Sigmoid colon (tissue), 4 donors: ENCODE measurements around the gene TADA3.

Experiments used
- EP300 ChIP-seq, 4 donors: sonication (generic); formaldehyde crosslinking; IDR thresholded peaks; one replicate each; pipeline ENCODE4 v1.6.1; 2017; ENCODE audit warnings: antibody characterized with exemption in 4 of 4
- POLR2AphosphoS5 ChIP-seq, 4 donors: sonication (generic); formaldehyde crosslinking; IDR thresholded peaks; one replicate each; pipeline ENCODE4 v1.6.1; 2017; ENCODE audit warnings: antibody characterized with exemption in 4 of 4
- TF ChIP-seq, protein P1 (sequence below), 4 experiments: fragments of 450-650 bp in 3 of 4; fragments of 200-600 bp in 1 of 4; IDR thresholded peaks; one replicate each; pipeline ENCODE4 v1.5.1; 2016 to 2019; ENCODE audit warnings: antibody characterized with exemption in 4 of 4, mild to moderate bottlenecking in 3 of 4, moderate library complexity in 2 of 4

DNA sequence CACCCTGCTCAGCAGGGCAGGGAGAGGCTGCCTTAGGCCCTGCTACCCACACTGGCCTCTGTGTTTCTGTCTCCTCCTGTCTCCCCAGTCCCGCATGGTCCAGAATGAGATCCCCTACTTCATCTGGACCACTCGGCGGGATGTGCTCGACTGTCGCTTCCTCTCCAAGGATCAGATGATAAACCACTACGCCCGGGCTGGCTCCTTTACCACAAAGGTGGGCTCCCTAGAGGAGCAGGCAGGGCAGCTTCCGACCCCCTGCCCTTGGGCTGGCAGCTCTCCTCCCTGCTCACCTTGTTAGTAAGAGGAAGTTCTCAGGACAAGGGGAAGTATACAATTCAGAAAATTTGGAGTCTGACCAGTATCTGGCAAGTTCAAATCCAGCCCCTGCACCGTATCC, 23.7 kb upstream of the TADA3 start:
- no peak for TF ChIP-seq EP300 (IDR thresholded peaks at IDR 0.05)
- TF ChIP-seq, protein P1, sequence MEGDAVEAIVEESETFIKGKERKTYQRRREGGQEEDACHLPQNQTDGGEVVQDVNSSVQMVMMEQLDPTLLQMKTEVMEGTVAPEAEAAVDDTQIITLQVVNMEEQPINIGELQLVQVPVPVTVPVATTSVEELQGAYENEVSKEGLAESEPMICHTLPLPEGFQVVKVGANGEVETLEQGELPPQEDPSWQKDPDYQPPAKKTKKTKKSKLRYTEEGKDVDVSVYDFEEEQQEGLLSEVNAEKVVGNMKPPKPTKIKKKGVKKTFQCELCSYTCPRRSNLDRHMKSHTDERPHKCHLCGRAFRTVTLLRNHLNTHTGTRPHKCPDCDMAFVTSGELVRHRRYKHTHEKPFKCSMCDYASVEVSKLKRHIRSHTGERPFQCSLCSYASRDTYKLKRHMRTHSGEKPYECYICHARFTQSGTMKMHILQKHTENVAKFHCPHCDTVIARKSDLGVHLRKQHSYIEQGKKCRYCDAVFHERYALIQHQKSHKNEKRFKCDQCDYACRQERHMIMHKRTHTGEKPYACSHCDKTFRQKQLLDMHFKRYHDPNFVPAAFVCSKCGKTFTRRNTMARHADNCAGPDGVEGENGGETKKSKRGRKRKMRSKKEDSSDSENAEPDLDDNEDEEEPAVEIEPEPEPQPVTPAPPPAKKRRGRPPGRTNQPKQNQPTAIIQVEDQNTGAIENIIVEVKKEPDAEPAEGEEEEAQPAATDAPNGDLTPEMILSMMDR (IDR thresholded peaks at IDR 0.05), result no peak
- no peak for TF ChIP-seq POLR2AphosphoS5 (IDR thresholded peaks at IDR 0.05)
